Activated T-helper 2 cell treated with anti-CD3 and anti-CD28 coated beads, Interferon-gamma antibody, Interleukin-2, Interleukin-4, amounts not matched to agents 10 μg/mL and 5 μg/mL and 100 μg/mL, durations not matched to agents 14 hours and 24 hours and 36 hours (primary cell): ENCODE measurements around the gene EDIL3. TPM values are rescaled to one million over a fixed set of nuclear protein-coding genes. Genes with fewer than 3 reads are reported as not detected.

Experiments used
- DNase-seq: peaks from one replicate; pipeline ENCODE4 v3.0.0; 2021; ENCODE audit warnings: low spot score
- H3K27ac Mint-ChIP-seq: one replicate; pipeline ENCODE4 v1.8.0; 2021; ENCODE audit warnings: mixed read lengths
- H3K27me3 Mint-ChIP-seq: one replicate; pipeline ENCODE4 v1.8.0; 2021; ENCODE audit warnings: low read depth, mixed read lengths
- H3K36me3 Mint-ChIP-seq: one replicate; pipeline ENCODE4 v1.8.0; 2021; ENCODE audit warnings: low read depth, mixed read lengths
- H3K4me1 Mint-ChIP-seq: one replicate; pipeline ENCODE4 v1.8.0; 2021; ENCODE audit warnings: low read depth, mixed read lengths
- H3K4me3 Mint-ChIP-seq: one replicate; pipeline ENCODE4 v1.8.0; 2021; ENCODE audit warnings: low read depth, mild to moderate bottlenecking, moderate library complexity, mixed read lengths
- H3K9me3 Mint-ChIP-seq: one replicate; pipeline ENCODE4 v1.8.0; 2021; ENCODE audit warnings: mixed read lengths
- intact Hi-C: fragments of 100-400 bp; cut with micrococcal nuclease; formaldehyde crosslinking; loops from one replicate; pipeline ENCODE4 v1.15.1; 2023
- total RNA-seq: library from RNA; stranded (reverse); gene quantifications from 2 replicates; pipeline ENCODE4 v1.2.3, GENCODE V29; 2022

EDIL3 gene, protein sequence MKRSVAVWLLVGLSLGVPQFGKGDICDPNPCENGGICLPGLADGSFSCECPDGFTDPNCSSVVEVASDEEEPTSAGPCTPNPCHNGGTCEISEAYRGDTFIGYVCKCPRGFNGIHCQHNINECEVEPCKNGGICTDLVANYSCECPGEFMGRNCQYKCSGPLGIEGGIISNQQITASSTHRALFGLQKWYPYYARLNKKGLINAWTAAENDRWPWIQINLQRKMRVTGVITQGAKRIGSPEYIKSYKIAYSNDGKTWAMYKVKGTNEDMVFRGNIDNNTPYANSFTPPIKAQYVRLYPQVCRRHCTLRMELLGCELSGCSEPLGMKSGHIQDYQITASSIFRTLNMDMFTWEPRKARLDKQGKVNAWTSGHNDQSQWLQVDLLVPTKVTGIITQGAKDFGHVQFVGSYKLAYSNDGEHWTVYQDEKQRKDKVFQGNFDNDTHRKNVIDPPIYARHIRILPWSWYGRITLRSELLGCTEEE
- not detected in 2 replicates for total RNA-seq

DNA sequence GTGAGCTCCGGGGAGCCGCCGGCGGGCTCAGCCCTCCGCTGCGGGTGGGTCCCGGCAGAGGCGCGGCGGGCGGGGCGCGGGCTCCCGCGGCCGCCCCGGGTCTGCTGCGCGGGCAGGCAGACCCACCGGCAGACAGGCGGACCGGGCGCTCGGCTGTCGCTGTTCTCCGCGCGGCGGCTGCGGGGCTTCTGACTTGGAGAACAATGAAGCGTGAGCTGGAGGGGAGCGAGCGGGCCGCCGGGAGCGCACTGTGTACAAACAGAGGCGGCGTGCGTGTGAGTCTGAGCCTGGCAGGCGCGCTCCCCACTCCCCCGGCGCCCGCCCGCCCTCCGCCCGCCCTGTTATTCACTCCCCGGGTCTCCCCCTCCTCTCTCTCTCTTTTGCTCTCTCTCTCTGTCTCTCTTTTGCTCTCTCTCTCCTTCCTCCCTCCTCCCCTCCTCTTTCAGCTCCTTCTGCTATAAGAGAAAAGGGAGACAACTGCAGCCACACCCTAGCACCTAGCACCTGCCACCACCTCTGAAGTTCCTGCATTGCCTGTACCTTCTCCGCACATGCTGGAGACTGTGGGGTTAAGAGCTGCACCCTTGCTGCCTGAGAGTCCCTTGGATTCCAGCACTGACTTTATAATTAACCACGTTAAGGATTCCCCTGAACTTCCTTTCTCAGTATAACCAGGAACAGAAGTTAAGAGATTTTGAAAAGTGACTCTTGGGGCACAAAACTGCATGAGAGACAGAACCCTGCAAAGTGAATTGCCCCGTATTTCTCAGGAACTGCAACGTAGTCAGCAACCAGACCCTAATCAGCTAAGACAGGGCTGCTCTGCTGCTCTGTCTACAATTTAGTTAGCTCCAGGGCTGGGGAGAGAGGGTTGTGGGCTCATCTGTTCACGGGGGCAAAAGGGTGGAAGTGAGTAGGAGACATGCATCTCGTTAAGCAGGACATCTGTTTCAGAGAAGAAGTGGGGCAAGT lies at the start of gene EDIL3:
TSS of gene EDIL3 (minus strand) at position 277 of the 972 bp plus-strand sequence. CDS start 506 bp downstream, outside the sequence.
- no peaks in the 10 kb centered on the region for H3K36me3 Mint-ChIP-seq
- no peak for DNase-seq
- H3K27ac Mint-ChIP-seq: no peak within 1 kb of the TSS
- no peaks in the 10 kb centered on the region for H3K9me3 Mint-ChIP-seq
- peaks cover 43% of the 10 kb centered on the region for H3K27me3 Mint-ChIP-seq
- no peak within 1 kb of the TSS for H3K4me3 Mint-ChIP-seq
- H3K4me1 Mint-ChIP-seq: peaks cover 8% of the 10 kb centered on the region
- intact Hi-C loops: loop anchor here (5.0 kb wide), 1 partner anchor 668 kb away; no protein-coding TSS in a partner anchor

DNA sequence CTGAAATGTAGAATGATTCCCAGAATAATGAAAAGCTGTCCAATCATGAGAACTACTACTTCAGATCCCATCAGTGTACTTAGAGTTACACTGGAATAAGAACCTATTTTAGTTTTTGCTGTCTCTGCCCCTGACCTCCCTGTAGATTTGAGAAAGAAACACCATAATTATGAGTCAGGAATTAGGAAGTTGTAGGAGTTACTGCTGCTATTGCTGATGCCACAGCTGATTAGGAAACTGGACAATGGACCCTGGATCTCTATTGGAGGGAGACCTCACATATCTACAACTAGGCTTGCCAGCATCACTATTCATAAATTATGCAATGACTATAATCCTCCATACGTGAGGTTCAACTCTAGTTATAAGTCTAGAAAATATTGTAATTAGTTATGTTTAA lies 48.8 kb upstream of the EDIL3 start:
- Mint-ChIP-seq H3K4me1 (no peaks in the 10 kb centered on the region), H3K27ac (no peak overlapping the region), H3K9me3 (no peaks in the 10 kb centered on the region), H3K27me3 (no peaks in the 10 kb centered on the region), H3K4me3 (no peak overlapping the region), H3K36me3 (no peaks in the 10 kb centered on the region)
- no peak for DNase-seq
- intact Hi-C loops: no loop called here

DNA sequence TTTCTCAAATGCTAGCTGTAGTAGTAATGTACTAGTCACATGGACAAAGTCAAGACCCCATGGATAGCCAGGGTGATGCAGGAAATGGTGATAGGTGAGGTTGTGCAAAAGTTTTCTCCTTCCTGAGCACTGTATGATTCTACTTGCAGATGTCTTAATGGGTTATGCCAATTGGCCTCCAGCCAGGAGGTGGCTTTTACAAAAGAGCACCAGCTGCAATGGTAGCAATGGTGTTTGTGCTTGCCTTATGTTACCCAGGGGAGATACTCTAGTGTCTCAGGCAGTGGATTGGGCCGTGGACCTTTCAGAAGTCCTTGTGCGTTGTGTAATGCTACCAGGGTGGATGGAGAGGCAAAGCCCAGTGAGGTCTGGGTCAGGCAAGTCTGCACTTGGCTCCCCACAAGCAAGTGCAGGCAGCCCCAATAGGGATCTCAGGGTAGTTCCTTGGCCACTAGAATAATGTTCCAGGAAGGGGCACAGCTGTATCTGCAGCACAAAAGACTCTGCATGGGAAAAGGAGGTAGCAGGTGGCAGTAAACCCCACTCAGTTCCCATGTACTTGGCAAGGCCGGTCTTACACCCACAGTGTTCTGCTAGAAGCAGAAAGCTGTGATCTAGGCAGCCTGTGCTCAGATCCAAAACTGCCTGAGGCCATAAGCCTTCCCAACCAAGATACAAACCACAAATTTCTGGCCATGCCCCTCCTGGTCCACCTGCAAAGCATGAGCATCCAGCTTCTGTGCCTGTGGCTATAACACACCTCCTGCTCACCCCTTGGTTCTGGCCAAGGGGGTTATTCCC lies 46.4 kb upstream of the EDIL3 start:
- no peaks in the 10 kb centered on the region for H3K36me3 Mint-ChIP-seq
- no peaks in the 10 kb centered on the region for H3K9me3 Mint-ChIP-seq
- intact Hi-C loops: no loop called here
- H3K27ac Mint-ChIP-seq: no peak overlapping the region
- H3K27me3 Mint-ChIP-seq: no peaks in the 10 kb centered on the region
- no peak overlapping the region for H3K4me3 Mint-ChIP-seq
- H3K4me1 Mint-ChIP-seq: no peaks in the 10 kb centered on the region
- no peak for DNase-seq

DNA sequence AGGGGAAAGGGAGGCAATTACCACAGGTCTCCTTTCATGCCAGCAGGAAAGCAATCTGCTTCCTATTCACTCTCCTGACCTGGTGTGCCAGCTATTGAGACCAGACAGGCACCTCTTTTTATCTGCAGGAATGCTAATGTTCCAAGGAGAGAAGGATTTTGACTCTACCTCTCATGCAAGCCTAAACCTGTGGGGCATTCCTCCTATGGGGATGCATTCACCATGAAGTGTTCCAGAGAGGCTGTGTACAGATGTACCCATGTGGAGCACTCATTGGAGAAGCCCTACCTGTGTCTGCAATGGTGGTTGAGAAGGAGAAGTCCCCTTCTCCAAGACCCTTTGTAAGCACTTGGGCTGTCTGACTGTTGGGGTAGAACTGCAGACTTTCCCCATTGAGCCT lies 45.4 kb upstream of the EDIL3 start:
- Mint-ChIP-seq H3K36me3 (no peaks in the 10 kb centered on the region), H3K27me3 (no peaks in the 10 kb centered on the region), H3K27ac (no peak overlapping the region), H3K4me1 (no peaks in the 10 kb centered on the region), H3K9me3 (no peaks in the 10 kb centered on the region), H3K4me3 (no peak overlapping the region)
- DNase-seq: no peak
- intact Hi-C loops: no loop called here

DNA sequence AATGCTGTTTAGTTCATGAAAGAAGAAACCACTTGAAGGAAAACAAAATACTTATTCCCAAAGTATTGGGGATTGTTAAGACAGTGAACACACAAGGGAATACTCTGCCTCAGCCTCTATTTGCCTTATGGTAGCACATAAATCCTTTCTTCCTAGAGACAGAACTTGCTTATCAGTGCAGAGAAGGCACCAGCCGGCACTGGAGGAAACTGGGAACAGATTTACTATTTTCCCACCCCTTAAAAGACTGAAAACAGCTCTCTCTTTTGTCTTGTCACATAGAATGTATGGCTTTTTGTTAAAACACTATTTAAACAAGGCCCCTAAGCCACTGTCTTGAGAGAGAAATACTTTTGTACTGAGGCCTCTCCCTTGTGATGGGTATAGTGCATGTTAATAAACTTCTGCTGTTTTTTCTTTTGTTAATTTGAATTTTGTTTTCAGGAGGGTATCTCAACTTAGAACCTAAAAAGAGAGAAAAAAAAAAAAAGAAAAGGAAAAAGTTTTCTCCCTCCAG lies 40.7 kb upstream of the EDIL3 start:
- intact Hi-C loops: no loop called here
- Mint-ChIP-seq H3K9me3 (no peaks in the 10 kb centered on the region), H3K27ac (no peak overlapping the region), H3K4me1 (no peaks in the 10 kb centered on the region), H3K27me3 (no peaks in the 10 kb centered on the region), H3K4me3 (no peak overlapping the region), H3K36me3 (no peaks in the 10 kb centered on the region)
- no peak for DNase-seq

DNA sequence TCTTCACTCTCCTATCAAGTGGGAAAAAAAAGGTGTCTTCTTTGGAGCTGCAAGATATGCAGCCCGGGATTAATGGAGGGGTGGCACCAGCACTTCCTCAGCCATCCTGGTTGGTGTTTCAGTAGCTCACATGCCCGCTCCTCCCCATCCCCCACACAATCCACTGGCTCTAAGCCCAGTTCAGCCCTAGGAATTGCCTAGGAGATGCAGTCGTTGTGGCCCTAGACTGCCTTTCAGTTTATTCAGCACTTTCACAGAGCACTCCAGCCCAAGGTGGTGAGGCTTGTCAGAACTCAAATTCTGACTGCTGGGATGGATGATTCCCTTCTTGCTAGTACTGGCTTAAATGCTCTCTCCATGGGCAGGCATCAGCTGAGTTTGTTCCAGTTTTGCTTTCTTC lies 35.1 kb upstream of the EDIL3 start:
- intact Hi-C loops: no loop called here
- peaks cover 10% of the 10 kb centered on the region for H3K9me3 Mint-ChIP-seq
- no peaks in the 10 kb centered on the region for H3K4me1 Mint-ChIP-seq
- no peak for DNase-seq
- H3K4me3 Mint-ChIP-seq: no peak overlapping the region
- no peak overlapping the region for H3K27ac Mint-ChIP-seq
- H3K27me3 Mint-ChIP-seq: no peaks in the 10 kb centered on the region
- H3K36me3 Mint-ChIP-seq: no peaks in the 10 kb centered on the region

DNA sequence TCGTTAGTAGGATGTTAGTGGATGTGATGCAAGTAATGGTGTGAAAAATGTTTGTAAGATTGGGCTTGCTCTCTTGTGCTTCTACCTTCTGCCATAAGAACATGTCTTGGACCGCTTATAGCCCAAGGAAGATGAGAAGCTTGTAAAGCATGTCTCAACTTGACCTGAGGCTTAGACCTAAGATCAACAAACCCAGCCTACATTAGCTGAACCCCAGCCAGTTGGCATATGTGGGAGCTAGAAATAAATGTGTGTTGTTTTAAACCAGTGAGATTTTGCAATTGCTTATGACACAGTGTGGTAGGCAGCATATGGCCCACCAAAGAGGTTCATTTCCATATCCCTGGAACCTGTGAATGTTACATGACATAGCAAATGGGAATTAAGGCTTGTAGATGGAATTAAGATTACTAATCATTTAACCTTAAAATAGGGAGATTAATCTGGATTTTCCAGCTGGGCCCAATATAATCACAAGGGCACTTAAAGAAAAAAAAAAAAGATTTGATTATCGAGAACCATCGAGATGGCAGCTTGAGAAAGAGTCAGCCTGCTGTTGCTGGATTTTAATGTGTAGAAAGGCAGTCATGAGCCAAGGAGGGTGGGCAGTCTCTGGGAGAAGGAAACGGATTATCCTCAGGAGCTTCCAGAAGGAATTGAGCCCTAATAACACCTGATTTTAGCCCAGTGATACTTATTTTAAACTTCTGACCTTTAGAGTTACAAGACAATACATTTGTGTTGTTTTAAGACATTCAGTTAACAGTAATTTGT lies 27.3 kb upstream of the EDIL3 start:
- Mint-ChIP-seq H3K27ac (no peak overlapping the region), H3K4me1 (no peaks in the 10 kb centered on the region), H3K36me3 (no peaks in the 10 kb centered on the region), H3K27me3 (no peaks in the 10 kb centered on the region), H3K9me3 (peaks cover 7% of the 10 kb centered on the region), H3K4me3 (no peak overlapping the region)
- no peak for DNase-seq
- intact Hi-C loops: no loop called here

DNA sequence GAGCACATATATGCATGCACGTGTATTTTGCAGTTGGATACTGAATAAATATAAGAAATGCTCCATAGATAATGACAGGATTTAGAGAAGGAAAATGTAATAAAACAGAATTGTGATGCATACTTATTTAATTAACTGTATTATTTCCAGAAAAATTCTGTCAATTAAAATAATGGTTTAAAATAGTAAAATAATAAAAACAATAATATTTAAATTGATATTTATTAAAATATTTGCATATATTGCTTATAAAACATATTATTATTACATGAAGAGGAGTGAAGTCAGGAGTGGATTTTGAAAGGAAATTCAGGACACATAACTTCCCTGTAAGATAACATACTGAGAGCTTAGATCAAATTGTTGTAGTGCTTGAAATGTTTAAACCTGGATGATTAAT lies 21.4 kb upstream of the EDIL3 start:
- Mint-ChIP-seq H3K27me3 (no peaks in the 10 kb centered on the region), H3K4me1 (no peaks in the 10 kb centered on the region), H3K27ac (no peak overlapping the region), H3K4me3 (no peak overlapping the region), H3K36me3 (no peaks in the 10 kb centered on the region), H3K9me3 (no peaks in the 10 kb centered on the region)
- intact Hi-C loops: no loop called here
- DNase-seq: no peak

DNA sequence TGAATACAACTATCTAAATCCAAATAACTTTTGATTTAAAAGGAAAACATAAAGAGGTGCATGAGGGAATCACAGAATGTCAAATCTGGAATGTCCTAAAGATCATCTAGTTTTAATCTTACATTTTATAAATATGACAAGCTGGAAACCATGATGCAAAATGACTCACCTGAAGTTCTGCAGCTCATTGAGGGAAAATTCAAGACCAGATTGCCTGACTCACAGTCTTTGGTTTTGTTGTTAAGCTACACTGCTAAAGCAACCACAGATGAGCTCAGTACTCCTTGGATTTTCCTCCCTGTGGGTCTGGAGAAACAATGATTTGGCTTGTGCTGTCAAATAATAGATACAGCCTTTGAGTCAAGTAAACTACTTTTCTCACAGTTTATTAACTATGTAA lies 19.1 kb upstream of the EDIL3 start:
- intact Hi-C loops: no loop called here
- no peaks in the 10 kb centered on the region for H3K36me3 Mint-ChIP-seq
- no peak overlapping the region for H3K4me3 Mint-ChIP-seq
- H3K9me3 Mint-ChIP-seq: no peaks in the 10 kb centered on the region
- H3K27ac Mint-ChIP-seq: no peak overlapping the region
- no peak for DNase-seq
- H3K27me3 Mint-ChIP-seq: no peaks in the 10 kb centered on the region
- no peaks in the 10 kb centered on the region for H3K4me1 Mint-ChIP-seq

DNA sequence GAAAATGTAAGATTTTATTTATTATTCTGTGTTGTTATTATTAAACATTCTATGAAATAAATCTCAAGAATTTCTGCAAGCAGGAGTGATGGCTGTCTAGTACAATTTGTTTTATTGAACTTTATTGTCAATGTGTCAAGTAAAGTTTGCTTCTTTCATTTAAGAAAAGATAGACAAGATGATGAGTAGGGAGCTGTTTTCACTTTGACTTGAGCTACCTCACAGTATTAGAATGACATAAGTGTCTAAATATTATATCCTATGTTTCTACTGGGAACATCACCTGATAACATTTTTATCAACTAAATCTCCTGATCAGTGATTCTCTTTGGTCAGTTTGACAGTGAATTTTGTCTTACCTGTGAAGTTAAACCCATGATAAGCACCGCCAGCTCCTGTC lies 12.7 kb upstream of the EDIL3 start:
- Mint-ChIP-seq H3K27me3 (no peaks in the 10 kb centered on the region), H3K27ac (no peak overlapping the region), H3K36me3 (no peaks in the 10 kb centered on the region), H3K4me3 (no peak overlapping the region), H3K9me3 (no peaks in the 10 kb centered on the region), H3K4me1 (no peaks in the 10 kb centered on the region)
- no peak for DNase-seq
- intact Hi-C loops: no loop called here

DNA sequence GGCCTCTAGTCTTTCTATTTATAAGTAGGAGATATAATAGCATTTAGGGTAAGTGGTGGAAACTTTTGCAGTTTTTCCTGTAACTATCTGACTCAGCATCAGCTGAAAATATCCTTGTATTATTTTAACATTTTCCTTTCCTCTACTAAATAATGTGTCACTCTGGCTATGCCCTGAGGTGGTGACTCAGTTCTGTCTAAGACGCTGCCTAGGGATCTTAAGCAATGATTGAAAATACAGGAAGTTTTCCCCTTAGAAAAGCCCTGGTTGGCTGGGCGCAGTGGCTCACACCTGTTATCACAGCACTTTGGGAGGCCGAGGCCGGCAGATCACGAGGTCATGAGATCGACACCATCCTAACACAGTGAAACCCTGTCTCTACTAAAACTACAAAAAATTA lies 9.3 kb upstream of the EDIL3 start:
- Mint-ChIP-seq H3K4me3 (no peak overlapping the region), H3K36me3 (no peaks in the 10 kb centered on the region), H3K27me3 (no peaks in the 10 kb centered on the region), H3K4me1 (no peaks in the 10 kb centered on the region), H3K9me3 (no peaks in the 10 kb centered on the region), H3K27ac (no peak overlapping the region)
- DNase-seq: no peak
- intact Hi-C loops: no loop called here

DNA sequence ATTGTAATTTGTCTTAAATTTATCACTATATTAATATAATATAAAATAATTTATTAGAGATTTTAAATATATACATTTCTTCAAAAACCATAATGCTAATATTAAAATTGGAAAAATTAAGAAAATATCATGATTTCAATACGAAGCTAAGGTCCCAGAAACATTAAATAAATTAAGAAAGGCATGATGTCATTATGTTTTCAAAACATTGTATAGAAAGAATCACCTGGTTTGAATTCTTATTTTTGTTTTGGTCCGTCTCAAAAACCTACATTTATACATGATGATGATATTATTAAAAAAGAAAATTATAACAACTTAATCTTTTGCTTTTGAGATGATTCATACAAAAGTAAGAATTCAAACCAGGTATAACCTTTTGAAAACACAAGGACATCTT lies 8.2 kb upstream of the EDIL3 start:
- H3K4me1 Mint-ChIP-seq: no peaks in the 10 kb centered on the region
- intact Hi-C loops: no loop called here
- H3K27me3 Mint-ChIP-seq: no peaks in the 10 kb centered on the region
- DNase-seq: no peak
- no peak overlapping the region for H3K4me3 Mint-ChIP-seq
- H3K36me3 Mint-ChIP-seq: no peaks in the 10 kb centered on the region
- H3K27ac Mint-ChIP-seq: no peak overlapping the region
- no peaks in the 10 kb centered on the region for H3K9me3 Mint-ChIP-seq
